Suprapubic skin (tissue), 4 donors: ENCODE data around the gene DHCR7.

ENCODE experiments used
- CTCF ChIP-seq, 2 donors: fragments of 200-600 bp in 1 of 2; fragments of 450-650 bp in 1 of 2; sonication (generic) in 1 of 2; IDR thresholded peaks; one replicate each; pipeline ENCODE4 v1.5.1; 2016 to 2019; ENCODE audit warnings: antibody characterized with exemption in 2 of 2, mild to moderate bottlenecking in 1 of 2, moderate library complexity in 1 of 2
- EP300 ChIP-seq: sonication (generic); formaldehyde crosslinking; IDR thresholded peaks from one replicate; pipeline ENCODE4 v1.6.1; 2017; ENCODE audit warnings: antibody characterized with exemption
- POLR2A ChIP-seq, 2 donors: fragments of 450-650 bp; IDR thresholded peaks; one replicate each; pipeline ENCODE4 v1.6.1; 2017; ENCODE audit warnings: antibody characterized with exemption in 2 of 2, mild to moderate bottlenecking in 2 of 2, moderate library complexity in 2 of 2
- POLR2AphosphoS5 ChIP-seq, 3 donors: sonication (generic); formaldehyde crosslinking; IDR thresholded peaks; one replicate each; pipeline ENCODE4 v1.6.1; 2017; ENCODE audit warnings: antibody characterized with exemption in 3 of 3

- TF ChIP-seq CTCF (IDR thresholded peaks at IDR 0.05) (no peak), EP300 (no peak), POLR2A (IDR thresholded peaks at IDR 0.05) (no peak), POLR2AphosphoS5 (IDR thresholded peaks at IDR 0.05) (no peak)
These were observed 4.3 kb downstream of the DHCR7 start for GRCh38 chr11:71443736-71444445.
